Hematopoietic multipotent progenitor cell treated with erythropoietin and hydrocortisone succinate and interleukin-3 and kit ligand, for 8 days (in vitro differentiated cells): ENCODE data around the gene PACSIN3.

ENCODE experiments used
- DNase-seq: peaks from one replicate; pipeline ENCODE4 v3.0.0-alpha.2; 2015

The PACSIN3 gene

GRCh38 chr11:47175746-47176327 is 10.4 kb downstream of the PACSIN3 start:
- DNase-seq = peak; percentile 59

DNA sequence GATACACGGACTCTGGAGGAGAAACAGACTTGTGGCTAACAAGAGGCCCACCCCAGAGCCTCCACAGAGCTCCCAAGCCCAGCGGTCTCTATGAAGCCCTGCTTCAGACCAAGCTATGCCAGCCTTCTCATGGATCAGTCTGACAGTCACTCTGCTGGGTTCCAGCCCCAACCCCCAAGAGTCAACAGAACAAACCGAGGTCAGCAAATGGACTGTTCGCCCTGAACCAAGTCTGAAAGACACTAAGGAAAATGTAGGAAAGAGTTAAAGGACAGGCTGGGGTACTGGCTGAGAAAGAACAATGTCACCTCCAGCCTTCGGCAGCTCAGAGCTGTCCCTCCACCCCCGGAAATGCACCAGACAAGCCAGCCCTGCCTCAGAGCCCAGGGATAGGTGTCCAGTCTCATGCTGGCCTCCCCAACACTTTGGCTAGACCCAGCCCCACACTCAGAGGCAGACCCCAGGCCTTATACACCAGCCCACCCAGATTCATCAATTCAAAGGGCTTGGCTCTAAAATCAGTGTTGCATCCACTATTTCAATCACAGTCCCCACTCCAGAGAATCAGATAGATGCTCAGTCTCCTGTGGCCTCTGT is 13.4 kb downstream of the PACSIN3 start:
- DNase-seq = no peak

- DNase-seq = no peak
These were observed 14.4 kb downstream of the PACSIN3 start for GRCh38 chr11:47171856-47172255.

DNA sequence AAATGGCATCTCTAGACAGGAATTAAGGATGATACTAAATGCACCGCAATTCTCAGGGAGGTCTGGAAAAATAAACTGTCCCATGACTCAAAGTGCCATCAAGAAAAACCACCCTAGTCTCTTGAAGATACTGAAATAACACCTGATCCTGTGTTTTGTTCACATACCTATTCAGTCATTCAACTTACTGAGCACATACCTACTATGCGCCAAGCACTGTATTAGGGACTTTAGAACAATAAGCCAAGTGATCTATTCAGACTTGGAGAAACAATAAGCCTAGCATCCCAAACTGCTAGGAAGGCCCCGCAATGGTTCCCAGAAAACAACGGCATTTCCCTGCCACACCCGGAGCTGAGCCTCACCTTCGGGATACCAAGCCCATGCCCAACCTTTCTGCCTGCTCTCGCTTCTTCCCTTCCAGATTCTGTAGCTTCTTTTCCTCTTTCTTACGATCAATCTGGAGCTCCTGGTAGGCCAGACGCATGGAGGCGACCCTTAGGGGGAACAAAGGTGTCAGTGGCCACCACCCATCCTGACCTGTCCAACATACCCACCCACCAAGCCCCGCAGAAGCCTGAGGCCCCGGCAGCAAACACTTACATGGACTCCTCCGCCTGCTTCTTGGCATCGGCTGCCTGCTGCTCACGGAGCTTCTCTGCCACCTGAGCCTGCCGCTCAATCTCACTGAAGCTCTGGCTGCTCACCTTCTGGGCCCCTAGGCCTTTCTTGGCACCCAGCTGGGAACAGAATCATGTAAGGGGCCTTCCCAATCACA is 15.0 kb downstream of the PACSIN3 start:
- no peak for DNase-seq

DNA sequence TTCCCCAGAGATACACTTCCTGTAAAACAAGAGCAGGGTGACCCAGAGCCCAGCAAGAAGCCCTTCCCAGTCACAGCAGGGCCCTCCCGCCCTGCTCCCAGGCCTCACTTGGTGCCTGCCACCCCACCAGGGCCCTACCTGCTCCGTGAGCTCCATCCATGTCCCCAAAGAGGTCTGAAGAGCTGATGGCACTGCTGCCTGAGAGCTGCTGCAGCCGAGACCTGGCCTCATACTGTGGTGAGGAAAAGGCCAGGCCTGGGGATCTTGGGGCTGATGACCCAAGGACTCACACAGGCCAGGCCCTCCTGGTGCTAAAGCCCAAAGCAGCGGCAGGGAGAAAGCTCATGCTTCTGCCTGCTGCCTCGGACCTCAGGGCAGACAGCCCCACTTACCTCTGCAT is 19.9 kb downstream of the PACSIN3 start:
- DNase-seq = no peak

DNA sequence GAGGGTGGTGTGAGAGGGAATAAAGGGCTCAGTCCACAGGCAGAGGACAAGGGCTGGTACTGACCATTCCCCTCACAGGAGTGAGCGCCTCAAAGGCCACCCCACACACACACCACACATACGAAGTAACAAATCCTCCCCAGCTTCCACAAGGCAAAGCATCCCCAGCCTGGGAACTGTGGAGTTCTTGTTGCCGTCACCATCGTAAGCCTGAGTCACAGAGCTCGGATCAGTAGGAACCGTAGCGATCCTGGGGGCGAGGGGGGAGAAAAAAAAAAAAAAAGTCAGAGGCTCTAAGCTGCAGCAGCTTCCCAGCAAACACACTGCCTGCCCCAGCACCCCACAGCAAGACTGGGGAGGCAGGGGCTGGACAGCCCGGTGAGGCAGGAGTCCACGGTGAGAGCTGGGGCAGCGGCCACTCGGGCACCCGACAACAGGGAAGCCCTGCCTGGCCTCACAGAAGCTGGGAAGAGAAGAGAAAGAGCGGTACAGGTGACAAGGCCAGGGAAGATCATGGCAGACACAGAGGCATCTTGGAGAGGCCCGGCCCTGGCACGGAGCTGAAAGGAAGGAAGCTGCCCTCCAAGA is 20.9 kb downstream of the PACSIN3 start:
- no peak for DNase-seq

- no peak for DNase-seq
These were observed 21.9 kb downstream of the PACSIN3 start for GRCh38 chr11:47164321-47164720.

GRCh38 chr11:47163898-47164297 is 22.3 kb downstream of the PACSIN3 start:
- DNase-seq = no peak

GRCh38 chr11:47163193-47163592 is 23.0 kb downstream of the PACSIN3 start:
- DNase-seq = no peak

DNA sequence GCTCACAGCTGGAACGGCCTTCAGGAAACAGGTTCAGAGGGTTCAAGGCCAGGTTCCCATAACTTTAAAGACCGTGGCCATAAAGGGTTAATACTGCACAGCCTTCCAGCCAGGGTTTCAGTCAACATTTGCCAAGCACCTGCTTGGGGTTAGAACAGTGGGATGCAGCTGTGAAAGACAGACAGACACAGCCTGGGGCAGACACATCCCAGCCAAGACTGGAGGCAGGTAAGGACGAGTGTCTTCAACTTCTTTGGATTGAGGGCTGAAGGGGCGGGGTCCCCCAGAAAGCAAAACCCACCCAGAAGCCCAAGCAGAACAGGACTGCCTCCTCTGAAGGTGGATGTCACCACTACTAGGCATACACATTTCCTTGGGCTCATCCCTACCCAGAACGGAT is 23.8 kb downstream of the PACSIN3 start:
- DNase-seq = no peak

- DNase-seq = no peak
These were observed 24.3 kb downstream of the PACSIN3 start for GRCh38 chr11:47161890-47162289.

DNA sequence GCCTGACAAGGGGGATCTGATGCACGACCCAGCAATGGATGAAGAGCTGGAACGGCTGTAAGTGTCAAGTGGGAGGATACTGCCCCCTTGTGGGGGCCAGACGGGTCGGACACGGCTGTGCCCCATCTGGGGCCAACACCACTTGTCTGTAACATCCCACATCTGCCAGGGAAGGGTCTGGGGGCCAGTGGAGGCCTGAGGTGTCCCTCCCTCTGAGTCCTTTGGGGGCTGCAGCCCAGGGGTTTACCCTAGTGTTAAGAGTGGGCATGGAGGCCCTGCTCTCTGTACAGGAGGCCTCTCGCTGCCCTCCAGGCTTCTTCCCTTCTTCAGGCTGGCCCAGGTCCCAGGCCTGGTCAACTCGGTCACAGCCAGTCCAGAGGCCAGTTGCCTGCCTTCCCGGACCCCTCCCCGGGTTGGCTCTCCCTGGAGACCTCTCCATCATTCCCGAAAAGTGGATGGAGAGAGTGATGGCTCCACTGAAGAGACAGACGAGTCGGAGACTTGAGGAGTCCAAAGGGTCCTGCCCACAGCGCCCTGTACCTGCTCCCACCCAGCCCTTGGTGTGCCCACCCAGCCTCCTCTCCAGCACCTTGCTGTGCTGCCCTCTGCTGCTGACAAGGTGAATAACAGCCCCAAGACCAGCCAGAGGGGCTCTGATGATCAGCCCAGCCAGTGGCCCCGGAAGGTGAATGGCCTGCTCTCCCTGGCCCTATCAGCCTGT is 24.9 kb downstream of the PACSIN3 start:
- peak; percentile 77 for DNase-seq

DNA sequence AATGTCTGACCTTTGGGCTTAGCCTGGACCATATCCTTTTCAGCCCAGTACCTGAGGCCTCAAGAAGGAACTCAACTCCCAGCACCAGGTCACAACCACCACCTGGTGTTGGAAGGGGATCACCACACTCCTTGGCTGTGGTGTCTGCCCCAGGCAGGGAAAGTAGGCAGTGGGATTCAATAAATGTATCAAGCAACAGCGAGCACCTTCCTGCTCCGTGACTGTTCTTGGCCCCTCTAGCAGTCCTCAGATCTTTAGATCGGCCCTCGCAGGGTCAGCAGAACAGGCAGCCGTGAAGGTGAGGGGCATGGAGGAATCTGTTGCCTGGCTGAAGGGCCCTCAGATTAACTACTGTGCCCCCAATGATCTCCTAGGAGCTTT is 25.5 kb downstream of the PACSIN3 start:
- DNase-seq = no peak

DNA sequence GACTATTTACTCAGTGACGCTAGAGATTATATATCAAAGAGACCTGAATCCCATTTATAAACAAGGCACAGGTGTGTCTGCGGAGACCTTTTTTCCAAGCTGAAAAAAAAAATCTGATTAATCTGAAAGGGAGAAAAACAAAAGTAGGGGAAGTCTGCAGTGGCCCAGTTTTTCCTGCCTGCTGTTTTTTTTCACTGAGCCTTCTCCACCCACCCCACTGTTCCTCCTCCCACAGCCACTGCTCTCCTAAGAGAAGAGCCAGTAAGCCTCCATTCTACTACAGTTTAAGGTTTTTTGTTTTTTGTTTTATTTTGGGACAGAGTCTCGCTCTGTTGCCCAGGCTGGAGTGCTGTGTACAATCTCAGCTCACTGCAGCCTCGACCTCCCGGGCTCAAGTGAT is 28.0 kb downstream of the PACSIN3 start:
- DNase-seq = no peak

GRCh38 chr11:47157805-47158204 is 28.4 kb downstream of the PACSIN3 start:
- no peak for DNase-seq

- DNase-seq = no peak
These were observed 29.3 kb downstream of the PACSIN3 start for GRCh38 chr11:47156951-47157350.

GRCh38 chr11:47156333-47156732 is 29.9 kb downstream of the PACSIN3 start:
- peak; percentile 7 for DNase-seq

DNA sequence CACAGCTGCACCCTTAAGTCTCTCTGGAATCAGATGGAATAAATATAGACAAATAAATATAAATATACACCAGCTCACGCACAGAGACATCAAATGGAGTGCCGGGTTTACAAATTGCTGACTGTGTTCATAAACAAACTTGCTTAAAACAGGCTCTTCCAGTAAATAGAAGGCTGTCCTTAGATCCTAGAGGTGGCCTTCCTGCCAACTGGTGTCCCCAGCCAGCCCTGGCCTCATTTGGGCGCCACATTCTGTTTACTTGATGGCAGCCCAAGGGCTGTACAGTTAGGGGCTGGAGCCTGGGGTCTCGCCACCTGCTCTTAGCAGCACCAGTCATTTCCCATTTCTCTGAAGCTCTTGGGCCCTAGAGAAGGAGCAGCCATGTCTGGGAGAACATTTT is 30.4 kb downstream of the PACSIN3 start:
- DNase-seq = no peak

- DNase-seq = no peak
These were observed 31.3 kb downstream of the PACSIN3 start for GRCh38 chr11:47154616-47155570.

DNA sequence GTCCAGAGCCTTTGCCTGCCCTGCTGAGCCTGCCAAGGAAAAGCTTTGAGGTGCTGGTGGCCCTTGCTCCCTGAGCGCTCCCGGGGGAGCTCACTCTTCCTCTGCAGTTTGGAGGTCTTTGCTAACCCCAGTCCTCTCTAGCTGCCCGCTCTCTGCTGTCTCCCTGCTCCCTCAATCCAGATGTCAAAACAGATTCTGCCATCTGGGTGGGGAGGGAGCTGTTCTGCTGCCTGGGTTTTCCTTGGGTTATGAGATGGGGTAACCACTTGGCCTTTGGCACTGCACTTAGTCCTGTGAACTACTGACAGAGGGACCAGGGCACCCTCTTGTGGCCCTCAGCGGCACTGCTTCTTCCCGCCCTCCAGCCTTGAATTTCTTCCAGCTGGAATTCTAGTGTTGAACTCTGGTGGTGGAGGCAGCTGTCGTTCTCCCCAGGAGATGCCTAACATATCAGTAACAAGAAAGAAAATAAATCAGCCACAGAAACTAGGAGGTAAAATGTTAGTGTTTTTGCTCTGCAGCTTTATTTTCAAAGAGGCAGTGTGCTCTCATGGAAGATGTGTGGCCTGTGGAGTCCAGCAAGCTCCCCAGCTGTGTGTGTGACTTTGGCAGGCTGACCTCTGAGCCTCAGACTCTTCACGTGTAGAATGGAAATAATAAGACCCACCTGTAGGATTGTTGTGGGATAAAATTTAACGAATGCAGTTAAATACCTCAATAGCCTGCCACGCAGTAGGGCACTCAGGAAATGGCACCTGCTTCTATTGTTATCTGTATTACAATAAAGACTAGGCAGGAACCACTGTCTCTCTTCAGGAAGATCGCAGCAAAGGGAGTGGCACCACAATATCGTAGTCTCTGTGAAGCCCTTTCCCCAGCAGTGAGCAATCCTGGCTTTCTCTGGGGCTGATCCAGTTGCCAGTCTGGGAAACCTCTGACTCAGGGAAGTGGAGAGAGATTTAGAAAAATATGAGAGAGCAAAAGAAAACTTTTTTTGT is 33.0 kb downstream of the PACSIN3 start:
- DNase-seq = peak; percentile 73
